NCI-H446 (cell line): ENCODE results near the gene MIR17HG.
"Not testable (repeated sequence)": the region's sequence is repeated elsewhere in the genome, so short reads cannot be mapped to it uniquely, and the experiment has no call there.

Experiments
- DNase-seq, 2 experiments: peaks; one replicate each; lab custom pipeline; 2025; lab: John Stamatoyannopoulos, UW

The MIR17HG gene

DNA sequence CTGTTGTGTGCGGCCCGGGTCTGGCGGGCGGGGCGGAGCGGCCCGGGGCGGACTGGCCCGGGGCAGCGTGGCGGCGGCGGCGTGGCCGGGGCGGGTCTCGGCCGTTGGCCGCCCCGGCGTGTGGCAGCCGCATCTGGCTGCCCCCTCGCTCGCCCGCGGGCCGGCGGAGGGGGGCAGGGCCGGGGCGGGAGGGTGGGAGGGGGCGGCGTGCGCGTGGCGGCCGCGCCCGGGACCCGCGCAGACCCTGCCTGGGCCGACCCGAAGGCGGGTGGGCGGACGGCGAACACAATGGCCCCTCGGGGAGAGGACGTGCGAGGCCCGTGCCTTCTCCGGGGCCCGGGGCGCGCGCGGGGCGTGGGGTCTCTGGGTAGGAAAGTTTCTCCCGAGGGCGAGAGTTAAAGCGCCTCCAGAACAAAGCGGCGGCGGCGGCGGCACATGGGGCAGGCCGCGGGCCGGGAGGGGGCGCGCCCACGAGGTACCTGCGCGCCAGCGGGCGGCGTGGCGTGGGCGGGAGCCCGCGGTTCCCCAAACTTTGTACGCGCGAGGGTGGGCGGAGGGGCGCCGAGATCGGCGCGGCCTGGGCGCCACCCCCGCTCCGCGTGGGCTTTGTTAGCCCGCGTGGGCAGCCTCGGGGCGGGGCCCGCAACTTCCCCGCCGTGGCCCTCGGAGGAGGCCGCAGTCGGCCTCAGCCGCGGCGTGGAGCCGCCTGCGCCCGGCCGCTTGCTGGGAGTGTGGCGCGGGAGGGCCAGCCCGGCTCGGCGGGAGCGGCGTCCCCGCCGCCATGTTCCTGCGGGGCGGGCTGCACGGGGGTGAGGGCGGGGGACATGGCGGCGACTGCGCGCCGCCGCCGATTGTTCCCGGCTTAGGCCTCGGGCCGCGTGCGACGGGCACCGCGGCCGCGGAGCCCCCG, 764 bp downstream of the MIR17HG start:
- no peak for DNase-seq

DNA sequence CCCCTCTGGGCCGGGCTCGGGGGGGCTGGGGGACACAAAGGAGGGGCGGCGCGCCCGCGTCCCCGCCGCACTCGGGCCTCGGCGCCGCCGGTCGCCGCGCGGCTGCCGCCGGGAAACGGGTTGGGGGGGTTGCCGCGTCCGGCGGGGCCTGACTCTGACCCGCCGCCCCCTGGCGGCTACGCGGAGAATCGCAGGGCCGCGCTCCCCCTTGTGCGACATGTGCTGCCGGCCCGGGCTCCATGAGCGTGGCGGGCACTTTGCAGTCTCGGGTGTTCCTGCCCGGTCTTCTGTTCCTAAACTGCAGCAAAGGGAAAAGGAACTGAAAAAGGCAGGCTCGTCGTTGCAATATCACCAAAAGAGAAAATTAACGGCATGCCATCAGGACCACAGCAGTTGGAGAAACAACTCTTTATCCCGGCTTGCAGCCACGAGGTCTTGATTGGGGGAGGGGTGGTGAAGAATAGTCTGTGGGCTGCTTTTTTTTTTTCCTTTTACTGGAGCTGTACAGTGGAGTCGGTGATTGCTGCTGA, 1.5 kb downstream of the MIR17HG start:
- peak; percentile 42 to 73 for DNase-seq

DNA sequence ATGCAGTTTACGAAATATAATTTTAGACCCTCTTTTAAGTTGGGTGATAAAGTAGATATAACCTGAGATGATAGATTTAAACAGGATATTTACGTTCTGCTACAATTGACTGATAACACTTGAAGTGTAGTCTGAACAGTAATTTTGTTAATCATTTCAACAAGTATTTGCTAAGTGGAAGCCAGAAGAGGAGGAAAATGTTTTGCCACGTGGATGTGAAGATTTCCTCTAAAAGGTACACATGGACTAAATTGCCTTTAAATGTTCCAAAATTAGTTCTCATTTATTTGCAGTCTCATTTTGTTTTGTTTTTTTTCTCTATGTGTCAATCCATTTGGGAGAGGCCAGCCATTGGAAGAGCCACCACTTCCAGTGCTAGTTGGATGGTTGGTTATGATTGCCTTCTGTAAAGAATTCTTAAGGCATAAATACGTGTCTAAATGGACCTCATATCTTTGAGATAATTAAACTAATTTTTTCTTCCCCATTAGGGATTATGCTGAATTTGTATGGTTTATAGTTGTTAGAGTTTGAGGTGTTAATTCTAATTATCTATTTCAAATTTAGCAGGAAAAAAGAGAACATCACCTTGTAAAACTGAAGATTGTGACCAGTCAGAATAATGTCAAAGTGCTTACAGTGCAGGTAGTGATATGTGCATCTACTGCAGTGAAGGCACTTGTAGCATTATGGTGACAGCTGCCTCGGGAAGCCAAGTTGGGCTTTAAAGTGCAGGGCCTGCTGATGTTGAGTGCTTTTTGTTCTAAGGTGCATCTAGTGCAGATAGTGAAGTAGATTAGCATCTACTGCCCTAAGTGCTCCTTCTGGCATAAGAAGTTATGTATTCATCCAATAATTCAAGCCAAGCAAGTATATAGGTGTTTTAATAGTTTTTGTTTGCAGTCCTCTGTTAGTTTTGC, 2.8 kb downstream of the MIR17HG start:
- no peak for DNase-seq

DNA sequence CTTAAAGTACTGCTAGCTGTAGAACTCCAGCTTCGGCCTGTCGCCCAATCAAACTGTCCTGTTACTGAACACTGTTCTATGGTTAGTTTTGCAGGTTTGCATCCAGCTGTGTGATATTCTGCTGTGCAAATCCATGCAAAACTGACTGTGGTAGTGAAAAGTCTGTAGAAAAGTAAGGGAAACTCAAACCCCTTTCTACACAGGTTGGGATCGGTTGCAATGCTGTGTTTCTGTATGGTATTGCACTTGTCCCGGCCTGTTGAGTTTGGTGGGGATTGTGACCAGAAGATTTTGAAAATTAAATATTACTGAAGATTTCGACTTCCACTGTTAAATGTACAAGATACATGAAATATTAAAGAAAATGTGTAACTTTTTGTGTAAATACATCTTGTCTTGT, 3.6 kb downstream of the MIR17HG start:
- DNase-seq, result no peak

DNA sequence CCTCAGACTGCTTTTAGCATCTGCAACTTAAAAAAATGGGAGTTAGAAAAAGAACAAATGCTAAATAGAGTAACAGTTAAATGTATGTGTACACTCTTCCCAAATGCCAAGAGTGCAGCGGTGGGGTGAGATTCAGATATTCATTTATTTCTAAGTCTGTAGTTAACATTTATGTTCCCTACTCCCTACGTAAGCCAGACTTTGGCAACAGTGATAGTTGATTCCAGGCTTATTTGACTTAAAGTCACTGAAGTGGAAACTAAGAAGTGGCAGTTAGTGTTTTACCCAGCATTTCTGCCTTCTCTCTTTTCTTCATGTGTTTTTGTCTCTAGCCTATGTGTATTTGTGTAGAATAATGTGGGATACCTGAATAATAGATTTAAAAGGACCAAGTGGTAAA, 4.5 kb downstream of the MIR17HG start:
- no peak for DNase-seq

DNA sequence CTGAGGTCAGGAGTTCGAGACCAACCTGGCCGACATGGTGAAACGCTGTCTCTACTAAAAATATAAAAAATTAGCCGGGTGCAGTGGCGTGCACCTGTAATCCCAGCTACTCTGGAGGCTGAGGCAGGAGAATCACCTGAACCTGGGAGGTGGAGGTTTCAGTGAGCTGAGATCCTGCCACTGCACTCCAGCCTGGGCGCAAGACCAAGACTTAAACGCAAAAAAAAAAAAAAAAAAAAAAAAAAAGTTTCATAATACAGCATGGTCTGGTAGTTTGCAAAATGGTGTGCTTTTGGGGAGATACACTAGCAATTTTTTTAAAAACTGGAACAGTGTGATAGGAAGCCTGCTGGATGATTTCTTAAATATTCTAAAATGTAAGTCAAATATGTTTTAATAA, 5.4 kb downstream of the MIR17HG start:
- DNase-seq, result not testable (repeated sequence)

DNA sequence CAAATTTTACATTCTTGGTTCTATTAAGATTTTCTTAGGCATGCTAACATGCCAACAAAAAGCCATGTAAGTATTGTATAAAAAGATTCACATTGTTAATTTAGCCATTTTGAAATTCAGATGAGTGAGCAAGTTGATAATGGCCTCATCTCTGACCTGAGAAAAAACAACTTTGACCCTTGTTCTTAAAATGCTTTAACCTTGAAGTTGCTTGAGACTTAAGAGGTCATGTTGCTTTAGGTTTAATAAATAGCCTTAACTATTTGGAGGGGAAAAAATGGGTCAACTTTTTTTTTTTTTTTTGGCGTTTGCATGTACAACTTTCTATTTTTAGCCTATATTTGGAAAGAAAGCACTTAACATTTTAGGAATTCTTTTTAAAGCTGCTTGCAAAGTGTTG, 6.0 kb downstream of the MIR17HG start:
- DNase-seq, result no peak

DNA sequence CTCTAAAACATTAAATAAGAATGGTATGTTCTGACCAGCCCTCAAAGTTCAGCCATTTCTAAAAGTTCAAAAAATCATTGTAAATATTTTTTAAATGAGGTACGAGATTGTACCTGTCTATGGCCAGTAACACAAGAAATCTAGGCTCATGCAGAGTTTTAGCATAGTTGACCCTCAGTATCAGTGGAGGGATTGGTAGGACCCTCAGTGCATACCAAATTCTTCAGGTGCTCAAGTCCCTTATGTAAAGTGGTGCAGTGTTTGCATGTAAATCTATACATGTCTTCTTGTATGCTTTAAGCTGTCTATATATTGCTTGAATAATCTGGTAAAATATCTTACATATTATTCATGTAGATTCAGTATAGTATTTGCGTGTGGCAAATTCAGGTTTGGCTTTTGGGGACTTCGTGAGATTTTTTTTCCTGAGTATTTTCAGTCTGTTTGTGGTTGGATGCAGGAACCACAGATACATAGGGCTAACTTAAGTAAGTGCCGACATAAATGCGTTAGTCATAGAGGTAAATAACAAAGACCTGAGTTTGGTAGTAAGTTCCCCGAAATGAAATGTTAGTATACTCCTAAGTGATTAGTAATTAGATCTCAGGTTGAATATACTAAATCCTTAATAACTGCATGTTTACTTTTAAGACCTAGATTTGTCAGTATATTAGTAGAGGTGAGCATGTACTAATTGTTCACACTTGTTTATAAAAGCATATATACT, 7.8 kb downstream of the MIR17HG start:
- no peak for DNase-seq

DNA sequence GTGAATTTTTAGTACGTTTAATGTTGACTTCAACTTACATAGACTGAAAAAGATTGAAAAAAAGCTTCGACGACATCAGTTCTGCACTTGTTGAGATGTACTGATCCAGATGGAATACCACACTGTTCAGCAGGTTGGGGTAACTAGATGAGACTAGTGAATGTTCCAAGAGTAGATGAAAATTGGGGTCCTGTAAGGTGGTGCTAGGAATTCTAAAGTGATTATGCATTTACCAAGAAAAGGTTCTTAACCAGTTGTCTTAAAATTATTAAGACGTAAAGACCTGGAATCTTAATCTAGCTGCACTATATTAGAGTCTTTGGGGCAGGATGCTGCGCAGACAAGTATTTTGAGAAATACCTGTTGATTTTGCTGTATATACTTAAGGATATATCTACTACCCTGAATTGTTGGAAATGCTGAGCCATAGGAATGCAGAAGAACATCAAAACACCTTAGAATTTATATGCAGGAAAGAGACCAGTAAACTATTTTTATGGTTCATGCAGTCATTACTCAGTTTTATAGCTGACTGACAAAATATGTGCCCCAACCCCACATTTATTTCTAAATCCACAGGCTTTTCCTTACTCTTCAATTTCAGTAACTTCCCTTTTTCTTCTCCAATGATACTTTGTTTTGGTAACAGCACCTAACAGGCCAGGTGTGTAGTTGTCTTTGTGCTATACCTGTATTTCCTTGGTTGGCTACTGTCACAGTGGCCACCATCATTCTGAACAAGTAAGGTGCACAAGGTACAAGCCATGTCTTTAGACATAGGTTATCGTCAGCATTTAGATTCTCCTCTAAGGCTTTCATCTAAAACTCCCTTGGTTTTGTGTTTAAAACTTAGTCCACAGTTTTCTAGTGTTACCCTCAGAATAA, 8.6 kb downstream of the MIR17HG start:
- no peak for DNase-seq

DNA sequence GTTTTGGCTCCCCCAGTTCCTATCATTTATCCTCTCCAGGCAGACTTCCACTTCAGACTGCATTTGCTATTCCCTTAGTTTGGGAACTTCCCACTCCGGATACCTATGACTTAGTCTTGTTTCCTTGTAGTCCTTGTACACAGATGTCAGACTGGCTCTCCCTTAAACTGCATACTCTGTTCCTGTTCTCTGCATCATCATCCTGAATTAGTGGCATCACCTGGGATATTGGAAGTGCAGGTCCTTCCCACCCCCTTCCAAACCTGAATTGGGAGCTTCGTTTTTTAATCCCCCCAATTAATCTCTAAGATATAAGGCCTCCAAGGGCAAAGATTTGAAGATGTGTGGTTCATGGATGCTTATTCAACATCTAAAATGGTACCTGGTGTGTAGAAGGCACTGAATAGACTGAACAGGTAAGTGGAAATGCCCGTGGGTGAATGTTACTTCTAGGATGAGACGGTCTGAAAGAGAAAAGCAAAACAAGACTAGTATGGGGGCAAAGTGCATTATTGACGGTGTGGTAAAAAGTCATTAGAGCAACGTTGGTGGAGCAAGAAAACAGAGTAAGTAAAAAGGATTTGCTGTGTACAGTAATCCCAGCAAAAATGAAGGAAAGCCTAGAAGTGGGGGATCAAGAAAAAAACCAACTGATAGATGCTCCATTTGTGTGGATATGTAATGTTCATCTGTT, 9.6 kb downstream of the MIR17HG start:
- DNase-seq, result no peak

DNA sequence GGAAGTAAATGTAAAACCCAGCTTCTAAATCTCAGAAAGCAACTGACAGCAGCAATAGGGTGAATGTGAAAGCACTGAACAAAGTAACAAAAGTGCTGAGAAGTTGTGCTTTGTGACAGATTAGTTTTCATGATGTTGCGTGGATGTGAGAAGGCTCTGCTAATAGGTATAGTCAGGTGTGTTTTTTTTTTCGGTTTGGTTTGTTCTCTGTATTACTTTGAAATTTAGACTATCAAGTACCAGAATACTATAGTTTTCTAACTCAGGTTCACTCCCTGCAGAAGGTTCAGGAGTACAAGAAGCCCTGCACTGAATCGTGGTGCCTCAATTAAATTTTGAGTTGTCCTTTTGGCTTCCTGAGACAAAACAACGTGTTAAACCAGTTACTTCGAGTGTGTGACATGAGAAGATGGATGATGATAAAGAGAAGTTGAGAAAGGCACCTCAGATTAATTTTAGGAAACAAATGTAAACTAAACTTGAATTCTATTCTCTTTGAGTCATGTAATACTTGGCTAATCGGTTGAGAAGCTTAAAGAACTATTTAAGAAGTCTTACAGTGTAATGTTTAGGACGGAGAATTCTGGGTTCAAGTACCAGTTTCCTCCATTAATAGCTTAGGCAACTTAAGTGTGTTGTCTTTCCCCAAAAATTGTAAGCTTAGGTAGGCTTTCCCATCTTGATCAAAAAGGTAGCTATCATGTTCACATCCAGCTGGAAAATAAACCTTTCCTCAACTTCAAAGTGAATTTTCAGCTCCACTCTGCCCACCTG, 10.3 kb downstream of the MIR17HG start:
- no peak for DNase-seq

DNA sequence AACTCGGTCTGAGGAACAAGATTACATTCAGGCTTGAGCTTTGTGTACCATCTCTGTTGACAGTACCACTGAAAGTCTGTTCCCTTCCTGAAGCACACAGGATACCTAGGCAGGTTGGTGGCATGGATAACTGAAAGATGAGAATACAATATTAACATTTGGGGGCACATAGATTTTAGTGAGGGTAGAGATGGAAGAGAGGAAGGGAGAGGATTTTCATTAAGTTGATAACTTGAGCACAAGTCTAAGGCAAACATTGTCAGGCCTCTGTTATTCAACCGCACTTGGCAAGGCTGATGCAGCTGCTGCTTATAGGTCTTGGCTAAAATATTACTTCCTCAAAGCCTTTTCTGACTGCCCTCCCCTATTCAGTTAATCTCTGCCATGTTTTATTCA, 10.9 kb downstream of the MIR17HG start:
- no peak for DNase-seq

DNA sequence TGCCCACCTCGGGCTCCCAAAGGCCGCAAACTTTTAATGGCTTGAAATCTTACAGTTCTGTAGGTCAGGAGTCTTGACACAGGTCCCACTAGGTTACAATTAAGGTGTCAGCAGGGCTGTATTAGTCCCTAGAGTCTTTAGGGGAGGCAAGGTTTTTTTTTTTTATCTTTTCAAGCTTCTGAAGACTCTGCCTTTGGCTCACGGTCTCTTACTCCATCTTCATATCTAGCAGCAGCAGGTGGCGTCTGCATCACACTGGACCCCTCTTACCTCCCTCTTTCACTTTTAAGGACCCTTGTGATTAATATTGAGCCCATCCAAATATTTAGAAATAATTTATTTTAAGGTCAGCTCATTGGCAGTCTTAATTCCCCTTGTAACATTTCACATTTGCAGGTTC, 11.6 kb downstream of the MIR17HG start:
- DNase-seq, result no peak

DNA sequence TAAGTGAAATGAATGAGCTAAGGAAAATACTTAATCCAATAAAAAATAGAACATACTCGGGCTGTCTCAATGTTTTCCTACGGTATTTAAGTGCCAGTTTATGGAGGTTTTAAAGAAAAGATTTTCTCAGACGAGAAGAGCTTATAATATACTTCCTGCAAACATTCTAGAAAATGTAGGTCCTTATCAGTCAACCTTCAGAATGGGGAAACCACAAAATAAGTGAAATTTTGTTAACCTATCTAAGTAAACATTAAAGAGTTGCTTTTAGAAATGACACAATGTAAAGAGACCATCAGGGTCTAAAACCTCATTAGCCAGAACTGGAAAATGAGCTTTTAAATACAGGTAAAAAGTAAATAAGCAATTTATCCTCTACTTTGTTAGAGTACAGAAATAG, 12.1 kb downstream of the MIR17HG start:
- no peak for DNase-seq

DNA sequence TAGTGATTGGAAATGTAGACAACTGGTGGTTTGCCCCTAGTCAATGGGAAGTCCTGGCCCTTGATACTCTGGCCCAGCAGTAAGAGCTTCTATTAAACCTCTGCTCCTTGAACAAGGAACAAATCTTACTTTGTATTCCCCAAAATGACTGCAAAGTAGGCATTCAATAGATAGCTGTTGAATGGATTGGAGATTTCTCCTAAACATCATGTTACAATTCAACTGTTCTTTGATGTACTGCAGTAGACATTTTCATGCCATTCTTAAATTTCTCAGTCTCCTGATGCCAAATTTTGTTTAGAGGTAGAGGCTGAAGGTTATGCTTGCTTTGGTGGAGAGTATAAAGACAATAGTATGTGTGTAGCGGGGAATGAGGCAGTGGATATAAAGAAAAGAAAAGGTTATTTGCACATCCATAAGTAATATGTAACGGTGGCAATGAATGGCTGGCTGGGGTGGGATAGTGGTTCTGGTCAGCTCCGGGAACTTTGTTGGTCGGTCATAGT, 12.8 kb downstream of the MIR17HG start:
- no peak for DNase-seq

DNA sequence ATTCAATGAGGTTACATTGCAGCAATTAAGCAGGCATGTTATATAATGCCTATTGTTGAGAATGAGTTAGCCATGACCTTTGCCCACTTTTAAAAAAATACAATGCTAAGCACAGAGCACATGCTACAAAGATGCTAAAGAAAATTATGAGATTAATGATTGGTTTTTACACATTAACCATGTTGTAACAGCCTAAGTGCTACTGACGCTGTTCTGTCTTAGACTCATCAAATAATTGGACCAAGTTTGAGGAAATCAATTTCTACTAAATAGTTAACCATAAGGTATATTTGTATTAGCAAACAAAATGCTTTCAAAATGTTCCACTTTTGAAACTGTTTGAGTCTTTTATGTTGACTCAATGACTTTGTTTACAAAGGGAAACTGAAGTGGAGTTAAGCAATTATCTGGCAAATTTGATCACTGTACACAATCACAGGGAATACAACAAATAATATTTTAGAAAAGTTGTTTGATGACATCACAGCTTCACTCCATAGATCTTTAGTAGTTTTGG, 14.3 kb downstream of the MIR17HG start:
- DNase-seq, result no peak

DNA sequence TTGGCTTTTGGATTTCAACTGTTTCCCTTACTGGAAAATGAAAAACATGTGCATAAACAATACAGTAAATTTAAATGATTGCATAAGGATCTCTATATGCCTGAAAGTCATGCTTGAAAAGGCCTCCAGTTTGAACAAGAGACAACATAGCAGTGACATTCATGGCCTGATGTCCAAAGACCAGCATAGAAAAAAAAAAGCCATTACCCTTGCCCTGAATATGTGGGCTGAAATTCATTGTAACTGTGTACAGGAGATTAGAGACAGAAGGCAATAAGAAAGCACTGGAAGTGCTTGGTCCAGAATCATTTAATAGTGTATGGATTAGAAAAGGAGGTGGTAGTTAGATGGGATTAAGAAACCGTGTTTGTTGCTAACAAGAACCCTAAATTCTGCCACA, 15.4 kb downstream of the MIR17HG start:
- DNase-seq, result no peak

DNA sequence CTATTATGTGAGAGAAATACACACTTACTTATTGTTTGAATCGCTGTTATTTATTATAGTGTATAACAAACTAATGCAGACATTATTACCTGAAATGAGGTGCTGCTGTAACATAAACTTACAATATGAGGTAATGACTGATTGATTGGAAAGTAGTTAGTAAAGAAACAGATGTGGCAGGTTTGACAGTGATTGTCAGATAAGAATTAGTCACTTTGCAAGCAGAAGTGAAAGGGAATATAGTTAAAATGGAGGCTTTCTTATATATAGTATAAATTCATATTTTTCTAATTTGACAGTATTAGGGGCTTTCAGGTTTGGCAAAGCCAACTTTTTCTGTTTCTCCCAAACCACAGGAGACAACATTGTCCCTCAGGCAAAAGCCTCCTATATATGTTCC, 20.6 kb downstream of the MIR17HG start:
- DNase-seq, result no peak
